Measurements from ENCODE around the gene TTC9B. TPM values are rescaled to one million over a fixed set of nuclear protein-coding genes. Genes with fewer than 3 reads are reported as not detected.
A peak's percentile ranks its signal among the peaks of the same experiment; 100 is the strongest.

TTC9B gene
- polyA plus RNA-seq, 4 donors: 0.21 to 2.6 TPM; not detected in 2

- H3K27me3 ChIP-seq (ENCODE audit: control insufficient read depth in 3 of 3, insufficient read depth in 3 of 3, low read length in 3 of 3): peaks cover 6 to 44% (median 11%) of the 10 kb centered on the region in 3 donors
- DNase-seq (peak; percentile 70 to 87), FAIRE-seq (no peak)
- peaks cover 0 to 5% of the 10 kb centered on the region in 2 donors for H3K9me3 ChIP-seq (ENCODE audit: control insufficient read depth in 2 of 2, insufficient read depth in 1 of 2, low read depth in 1 of 2, low read length in 1 of 2)
- 4 to 12% (median 10%) methylated on average over 34 to 54 of the region's 54 CpGs for WGBS, 3 donors
- peaks cover 0 to 10% (median 0%) of the 10 kb centered on the region in 3 donors for H3K36me3 ChIP-seq (ENCODE audit: control insufficient read depth in 3 of 3, insufficient read depth in 2 of 3, low read depth in 1 of 3, low read length in 3 of 3)
- H3K4me1 ChIP-seq (ENCODE audit: control insufficient read depth in 3 of 3, insufficient read depth in 2 of 3, low read depth in 1 of 3, low read length in 2 of 3): peaks cover 0 to 11% (median 0%) of the 10 kb centered on the region in 3 donors
- H3K27ac ChIP-seq (ENCODE audit: low read depth in 1 of 3, low read length in 2 of 3): no peak overlapping the region
- H3K4me3 ChIP-seq (ENCODE audit: low read depth in 1 of 3, low read length in 3 of 3): peak overlapping the region in 1 of 3 donors; percentile 25
Observed at GRCh38 chr19:40217027-40217810, 965 bp downstream of the TTC9B start.

GRCh38 chr19:40216777-40217026 lies 1.5 kb downstream of the TTC9B start:
- H3K27me3 ChIP-seq (ENCODE audit: control insufficient read depth in 3 of 3, insufficient read depth in 3 of 3, low read length in 3 of 3): peaks cover 6 to 44% (median 11%) of the 10 kb centered on the region in 3 donors
- no peaks in the 10 kb centered on the region for H3K9me3 ChIP-seq (ENCODE audit: control insufficient read depth in 2 of 2, insufficient read depth in 1 of 2, low read depth in 1 of 2, low read length in 1 of 2)
- FAIRE-seq (no peak), DNase-seq (peak in 1 of 2 donors; percentile 10)
- H3K4me1 ChIP-seq (ENCODE audit: control insufficient read depth in 3 of 3, insufficient read depth in 2 of 3, low read depth in 1 of 3, low read length in 2 of 3): peaks cover 0 to 11% (median 0%) of the 10 kb centered on the region in 3 donors
- H3K27ac ChIP-seq (ENCODE audit: low read depth in 1 of 3, low read length in 2 of 3): no peak overlapping the region
- 8 to 24% (median 9%) methylated on average over 9 of the region's 9 CpGs for WGBS, 3 donors
- H3K4me3 ChIP-seq (ENCODE audit: low read depth in 1 of 3, low read length in 3 of 3): peak overlapping the region in 1 of 3 donors; percentile 25
- peaks cover 0 to 14% (median 0%) of the 10 kb centered on the region in 3 donors for H3K36me3 ChIP-seq (ENCODE audit: control insufficient read depth in 3 of 3, insufficient read depth in 2 of 3, low read depth in 1 of 3, low read length in 3 of 3)

- H3K36me3 ChIP-seq (ENCODE audit: control insufficient read depth in 3 of 3, insufficient read depth in 2 of 3, low read depth in 1 of 3, low read length in 3 of 3): peaks cover 0 to 14% (median 0%) of the 10 kb centered on the region in 3 donors
- H3K4me3 ChIP-seq (ENCODE audit: low read depth in 1 of 3, low read length in 3 of 3): no peak overlapping the region
- 28 to 47% (median 35%) methylated on average over 23 of the region's 23 CpGs for WGBS, 3 donors
- DNase-seq (no peak), FAIRE-seq (no peak)
- peaks cover 0 to 11% (median 0%) of the 10 kb centered on the region in 3 donors for H3K4me1 ChIP-seq (ENCODE audit: control insufficient read depth in 3 of 3, insufficient read depth in 2 of 3, low read depth in 1 of 3, low read length in 2 of 3)
- no peak overlapping the region for H3K27ac ChIP-seq (ENCODE audit: low read depth in 1 of 3, low read length in 2 of 3)
- H3K27me3 ChIP-seq (ENCODE audit: control insufficient read depth in 3 of 3, insufficient read depth in 3 of 3, low read length in 3 of 3): peaks cover 6 to 43% (median 11%) of the 10 kb centered on the region in 3 donors
- H3K9me3 ChIP-seq (ENCODE audit: control insufficient read depth in 2 of 2, insufficient read depth in 1 of 2, low read depth in 1 of 2, low read length in 1 of 2): no peaks in the 10 kb centered on the region
Observed at GRCh38 chr19:40216013-40216776, 2.0 kb downstream of the TTC9B start.

- FAIRE-seq: no peak
- WGBS, 3 donors: 77 to 83% (median 78%) methylated on average over 22 of the region's 22 CpGs
Observed at GRCh38 chr19:40214936-40215335, 3.2 kb downstream of the TTC9B start.

GRCh38 chr19:40213882-40214570 lies 4.2 kb downstream of the TTC9B start:
- FAIRE-seq (no peak), DNase-seq (no peak)
- WGBS, 3 donors: 93 to 95% (median 93%) methylated on average over 44 to 50 of the region's 50 CpGs
- Histone ChIP-seq H3K27me3 (ENCODE audit: control insufficient read depth in 3 of 3, insufficient read depth in 3 of 3, low read length in 3 of 3) (peaks cover 6 to 26% (median 11%) of the 10 kb centered on the region in 3 donors), H3K4me3 (ENCODE audit: low read depth in 1 of 3, low read length in 3 of 3) (no peak overlapping the region), H3K4me1 (ENCODE audit: control insufficient read depth in 3 of 3, insufficient read depth in 2 of 3, low read depth in 1 of 3, low read length in 2 of 3) (peaks cover 0 to 4% (median 0%) of the 10 kb centered on the region in 3 donors), H3K27ac (ENCODE audit: low read depth in 1 of 3, low read length in 2 of 3) (no peak overlapping the region), H3K9me3 (ENCODE audit: control insufficient read depth in 2 of 2, insufficient read depth in 1 of 2, low read depth in 1 of 2, low read length in 1 of 2) (no peaks in the 10 kb centered on the region), H3K36me3 (ENCODE audit: control insufficient read depth in 3 of 3, insufficient read depth in 2 of 3, low read depth in 1 of 3, low read length in 3 of 3) (peaks cover 0 to 21% (median 0%) of the 10 kb centered on the region in 3 donors)

More at GRCh38 chr19:40214936-40215335, 3.2 kb downstream of the TTC9B start:
- Histone ChIP-seq H3K4me1 (ENCODE audit: control insufficient read depth in 3 of 3, insufficient read depth in 2 of 3, low read depth in 1 of 3, low read length in 2 of 3) (peaks cover 0 to 8% (median 0%) of the 10 kb centered on the region in 3 donors), H3K4me3 (ENCODE audit: low read depth in 1 of 3, low read length in 3 of 3) (no peak overlapping the region), H3K9me3 (ENCODE audit: control insufficient read depth in 2 of 2, insufficient read depth in 1 of 2, low read depth in 1 of 2, low read length in 1 of 2) (no peaks in the 10 kb centered on the region), H3K27me3 (ENCODE audit: control insufficient read depth in 3 of 3, insufficient read depth in 3 of 3, low read length in 3 of 3) (peaks cover 6 to 32% (median 11%) of the 10 kb centered on the region in 3 donors), H3K27ac (ENCODE audit: low read depth in 1 of 3, low read length in 2 of 3) (no peak overlapping the region), H3K36me3 (ENCODE audit: control insufficient read depth in 3 of 3, insufficient read depth in 2 of 3, low read depth in 1 of 3, low read length in 3 of 3) (peaks cover 0 to 21% (median 0%) of the 10 kb centered on the region in 3 donors)
- DNase-seq: no peak

- peaks cover 6 to 20% (median 11%) of the 10 kb centered on the region in 3 donors for H3K27me3 ChIP-seq (ENCODE audit: control insufficient read depth in 3 of 3, insufficient read depth in 3 of 3, low read length in 3 of 3)
- no peak overlapping the region for H3K27ac ChIP-seq (ENCODE audit: low read depth in 1 of 3, low read length in 2 of 3)
- no peaks in the 10 kb centered on the region for H3K9me3 ChIP-seq (ENCODE audit: control insufficient read depth in 2 of 2, insufficient read depth in 1 of 2, low read depth in 1 of 2, low read length in 1 of 2)
- DNase-seq (no peak), FAIRE-seq (no peak)
- 92 to 94% (median 93%) methylated on average over 46 to 53 of the region's 53 CpGs for WGBS, 3 donors
- H3K4me1 ChIP-seq (ENCODE audit: control insufficient read depth in 3 of 3, insufficient read depth in 2 of 3, low read depth in 1 of 3, low read length in 2 of 3): peaks cover 0 to 4% (median 0%) of the 10 kb centered on the region in 3 donors
- H3K4me3 ChIP-seq (ENCODE audit: low read depth in 1 of 3, low read length in 3 of 3): no peak overlapping the region
- peaks cover 0 to 21% (median 0%) of the 10 kb centered on the region in 3 donors for H3K36me3 ChIP-seq (ENCODE audit: control insufficient read depth in 3 of 3, insufficient read depth in 2 of 3, low read depth in 1 of 3, low read length in 3 of 3)
Observed at GRCh38 chr19:40213251-40213829, 4.8 kb downstream of the TTC9B start.

- no peak for FAIRE-seq
Observed at GRCh38 chr19:40210889-40211288, 7.3 kb downstream of the TTC9B start.

GRCh38 chr19:40208602-40209001 lies 9.6 kb downstream of the TTC9B start:
- no peak overlapping the region for H3K4me3 ChIP-seq (ENCODE audit: low read depth in 1 of 3, low read length in 3 of 3)
- FAIRE-seq: no peak
- H3K36me3 ChIP-seq (ENCODE audit: control insufficient read depth in 3 of 3, insufficient read depth in 2 of 3, low read depth in 1 of 3, low read length in 3 of 3): peaks cover 0 to 46% (median 0%) of the 10 kb centered on the region in 3 donors
- H3K27me3 ChIP-seq (ENCODE audit: control insufficient read depth in 3 of 3, insufficient read depth in 3 of 3, low read length in 3 of 3): no peaks in the 10 kb centered on the region
- H3K27ac ChIP-seq (ENCODE audit: low read depth in 1 of 3, low read length in 2 of 3): no peak overlapping the region
- no peak for DNase-seq
- H3K9me3 ChIP-seq (ENCODE audit: control insufficient read depth in 2 of 2, insufficient read depth in 1 of 2, low read depth in 1 of 2, low read length in 1 of 2): peaks cover 0 to 12% of the 10 kb centered on the region in 2 donors
- WGBS, 3 donors: 96 to 98% (median 96%) methylated on average over 5 of the region's 5 CpGs
- no peaks in the 10 kb centered on the region for H3K4me1 ChIP-seq (ENCODE audit: control insufficient read depth in 3 of 3, insufficient read depth in 2 of 3, low read depth in 1 of 3, low read length in 2 of 3)

More at GRCh38 chr19:40210889-40211288, 7.3 kb downstream of the TTC9B start:
- Histone ChIP-seq H3K27ac (ENCODE audit: low read depth in 1 of 3, low read length in 2 of 3) (no peak overlapping the region), H3K36me3 (ENCODE audit: control insufficient read depth in 3 of 3, insufficient read depth in 2 of 3, low read depth in 1 of 3, low read length in 3 of 3) (peaks cover 0 to 27% (median 0%) of the 10 kb centered on the region in 3 donors), H3K9me3 (ENCODE audit: control insufficient read depth in 2 of 2, insufficient read depth in 1 of 2, low read depth in 1 of 2, low read length in 1 of 2) (peaks cover 0 to under 1% of the 10 kb centered on the region in 2 donors), H3K4me3 (ENCODE audit: low read depth in 1 of 3, low read length in 3 of 3) (no peak overlapping the region), H3K4me1 (ENCODE audit: control insufficient read depth in 3 of 3, insufficient read depth in 2 of 3, low read depth in 1 of 3, low read length in 2 of 3) (no peaks in the 10 kb centered on the region), H3K27me3 (ENCODE audit: control insufficient read depth in 3 of 3, insufficient read depth in 3 of 3, low read length in 3 of 3) (no peaks in the 10 kb centered on the region)
- 92 to 97% (median 96%) methylated on average over 5 of the region's 5 CpGs for WGBS, 3 donors
- no peak for DNase-seq
